Gastrocnemius medialis (tissue), 4 donors: ENCODE measurements around the gene MPPE1. TPM values are rescaled to one million over a fixed set of nuclear protein-coding genes. Genes with fewer than 3 reads are reported as not detected.
A peak's percentile ranks its signal among the peaks of the same experiment; 100 is the strongest.

Source experiments
- ATAC-seq, 2 donors: fragments of 150-250 bp; one replicate each; pipeline ENCODE4 v1.9.1; 2016
- DNase-seq, 2 donors: peaks; one replicate each; pipeline ENCODE4 v3.0.0-alpha.2; 2019
- H3K27ac ChIP-seq, 4 donors: fragments of 200-600 bp; sonication (generic); 1 replicate in 1 of 4; 2 replicates in 3 of 4; pipeline ENCODE4 v1.5.1; 2016 to 2018; ENCODE audit warnings: mild to moderate bottlenecking in 2 of 4, moderate library complexity in 1 of 4
- H3K27me3 ChIP-seq, 3 donors: fragments of 200-600 bp; sonication (generic) in 2 of 3; 1 replicate in 1 of 3; 2 replicates in 2 of 3; pipeline versions ENCODE4 v1.5.1 to v1.6.0; 2016 to 2019; ENCODE audit warnings: mild to moderate bottlenecking in 1 of 3, moderate library complexity in 1 of 3
- H3K36me3 ChIP-seq, 2 donors: fragments of 200-600 bp; sonication (generic) in 1 of 2; one replicate each; pipeline ENCODE4 v1.5.1; 2017 to 2018
- H3K4me1 ChIP-seq, 2 donors: fragments of 200-600 bp; sonication (generic) in 1 of 2; one replicate each; pipeline ENCODE4 v1.5.1; 2016 to 2017; ENCODE audit warnings: mild to moderate bottlenecking in 2 of 2
- H3K4me3 ChIP-seq, 4 donors: fragments of 200-600 bp; sonication (generic) in 3 of 4; 1 replicate in 1 of 4; 2 replicates in 3 of 4; pipeline ENCODE4 v1.5.1; 2016 to 2019; ENCODE audit warnings: mild to moderate bottlenecking in 2 of 4
- H3K9me3 ChIP-seq, 3 donors: fragments of 200-600 bp; sonication (generic) in 2 of 3; 1 replicate in 1 of 3; 2 replicates in 2 of 3; pipeline ENCODE4 v1.5.1; 2016 to 2019
- CTCF ChIP-seq, 5 experiments: fragments of 450-650 bp in 3 of 5; fragments of 200-600 bp in 2 of 5; sonication (generic) in 2 of 5; IDR thresholded peaks in 4 of 5; conservative IDR thresholded peaks in 1 of 5; 1 replicate in 4 of 5; 2 replicates in 1 of 5; pipeline ENCODE4 v1.5.1; 2016 to 2019; ENCODE audit warnings: antibody characterized with exemption in 5 of 5, mild to moderate bottlenecking in 3 of 5, moderate library complexity in 3 of 5
- POLR2A ChIP-seq, 2 donors: fragments of 450-650 bp; IDR thresholded peaks; one replicate each; pipeline ENCODE4 v1.6.1; 2017; ENCODE audit warnings: antibody characterized with exemption in 2 of 2, mild to moderate bottlenecking in 2 of 2, moderate library complexity in 2 of 2
- in situ Hi-C, 4 donors: fragments of 200-750 bp; cut with MboI; loops; one replicate each; pipeline versions ENCODE4 v1.15.0 to v1.8.0; 2017; ENCODE audit warnings: low sequenced_read_pairs in 4 of 4
- intact Hi-C: fragments of 100-400 bp; cut with DNase I; formaldehyde crosslinking; loops from one replicate; pipeline ENCODE4 v1.15.1; 2023; ENCODE audit warnings: low total_unique reads
- total RNA-seq, 4 donors: library from RNA; depleted of rRNA; stranded (reverse); fragments of >200 nt; gene quantifications; one replicate each; pipeline versions ENCODE4 v1.1.0 to v1.2.3, GENCODE V29; 2016

MPPE1 gene
- total RNA-seq, 4 donors from 2014 or later = 11.0 to 33.6 (median 24.8) TPM

GRCh38 chr18:11874676-11875075 lies 33.4 kb downstream of the MPPE1 start:
- in situ Hi-C loops = loop anchor here in 3 of 4 donors (5.0 to 25.0 kb wide), 4 partner anchors 137 to 687 kb away; no protein-coding TSS in a partner anchor
- ATAC-seq = no peak

GRCh38 chr18:11873670-11874340 lies 34.3 kb downstream of the MPPE1 start:
- Histone ChIP-seq H3K9me3 (no peaks in the 10 kb centered on the region), H3K27me3 (no peaks in the 10 kb centered on the region), H3K4me3 (no peak overlapping the region), H3K36me3 (peaks cover 0 to 43% of the 10 kb centered on the region in 2 donors), H3K4me1 (peaks cover 7 to 8% of the 10 kb centered on the region in 2 donors), H3K27ac (no peak overlapping the region)
- TF ChIP-seq CTCF (IDR thresholded peaks at IDR 0.05 in 4 of 5, conservative IDR thresholded peaks at IDR 0.05 in 1 of 5) = no peak
- no peak for TF ChIP-seq POLR2A (IDR thresholded peaks at IDR 0.05)
- in situ Hi-C loops = loop anchor here in 2 of 4 donors (5.0 to 25.0 kb wide), 3 partner anchors 137 to 687 kb away; no protein-coding TSS in a partner anchor
- DNase-seq (no peak), ATAC-seq (no peak)
- intact Hi-C loops = loop anchor here (5.0 kb wide), 2 partner anchors 47 to 67 kb away; no protein-coding TSS in a partner anchor

More at GRCh38 chr18:11874676-11875075, 33.4 kb downstream of the MPPE1 start:
- Histone ChIP-seq H3K36me3 (peaks cover 0 to 34% of the 10 kb centered on the region in 2 donors), H3K27me3 (no peaks in the 10 kb centered on the region), H3K9me3 (no peaks in the 10 kb centered on the region), H3K27ac (no peak overlapping the region), H3K4me3 (no peak overlapping the region), H3K4me1 (peaks cover 7 to 8% of the 10 kb centered on the region in 2 donors)
- intact Hi-C loops = loop anchor here (5.0 kb wide), 2 partner anchors 47 to 67 kb away; no protein-coding TSS in a partner anchor
- TF ChIP-seq CTCF (IDR thresholded peaks at IDR 0.05 in 4 of 5, conservative IDR thresholded peaks at IDR 0.05 in 1 of 5) = no peak
- no peak for TF ChIP-seq POLR2A (IDR thresholded peaks at IDR 0.05)
- DNase-seq = no peak

- no peaks in the 10 kb centered on the region for H3K9me3 ChIP-seq
- TF ChIP-seq CTCF (IDR thresholded peaks at IDR 0.05 in 4 of 5, conservative IDR thresholded peaks at IDR 0.05 in 1 of 5) (peak; percentile 63 to 74 (median 70)), POLR2A (IDR thresholded peaks at IDR 0.05) (no peak)
- peaks cover 0 to 53% of the 10 kb centered on the region in 2 donors for H3K36me3 ChIP-seq
- intact Hi-C loops = loop anchor here (1.0 to 5.0 kb wide), 4 partner anchors 45 to 217 kb away; no protein-coding TSS in a partner anchor
- H3K4me1 ChIP-seq = peaks cover 7 to 8% of the 10 kb centered on the region in 2 donors
- ATAC-seq (peak; percentile 99 to 100), DNase-seq (peak; percentile 55 to 77)
- H3K4me3 ChIP-seq = no peak overlapping the region
- peak overlapping the region; percentile 53 to 73 (median 62) for H3K27ac ChIP-seq
- in situ Hi-C loops = loop anchor here in 2 of 4 donors (5.0 to 25.0 kb wide), 3 partner anchors 135 to 685 kb away; no protein-coding TSS in a partner anchor
- H3K27me3 ChIP-seq = no peaks in the 10 kb centered on the region
Observed at GRCh38 chr18:11872479-11873136, 35.5 kb downstream of the MPPE1 start.

- Histone ChIP-seq H3K27me3 (no peaks in the 10 kb centered on the region), H3K4me1 (peaks cover 7 to 8% of the 10 kb centered on the region in 2 donors), H3K9me3 (no peaks in the 10 kb centered on the region), H3K36me3 (peaks cover 0 to 45% of the 10 kb centered on the region in 2 donors), H3K27ac (peak overlapping the region in 2 of 4 donors; percentile 53 to 73), H3K4me3 (no peak overlapping the region)
- intact Hi-C loops (loop anchor here (5.0 kb wide), 2 partner anchors 44 to 64 kb away; no protein-coding TSS in a partner anchor), in situ Hi-C loops (loop anchor here in 2 of 4 donors (5.0 to 25.0 kb wide), 3 partner anchors 134 to 684 kb away; no protein-coding TSS in a partner anchor)
- DNase-seq (no peak), ATAC-seq (no peak)
- TF ChIP-seq CTCF (IDR thresholded peaks at IDR 0.05 in 4 of 5, conservative IDR thresholded peaks at IDR 0.05 in 1 of 5) (no peak), POLR2A (IDR thresholded peaks at IDR 0.05) (no peak)
Observed at GRCh38 chr18:11871501-11871900, 36.6 kb downstream of the MPPE1 start.
